SK-N-MC (cell line): ENCODE data around the gene KRT72.

ENCODE experiments used
- EZH2 ChIP-seq: fragments of 200-600 bp; sonication (generic); IDR thresholded peaks from one replicate; pipeline ENCODE4 v1.6.1; 2017; ENCODE audit warnings: antibody characterized with exemption
- POLR2AphosphoS5 ChIP-seq: IDR thresholded peaks from 2 replicates; pipeline ENCODE4 v1.6.1; 2012; ENCODE audit warnings: mild to moderate bottlenecking, low read depth, low read length, borderline replicate concordance

DNA sequence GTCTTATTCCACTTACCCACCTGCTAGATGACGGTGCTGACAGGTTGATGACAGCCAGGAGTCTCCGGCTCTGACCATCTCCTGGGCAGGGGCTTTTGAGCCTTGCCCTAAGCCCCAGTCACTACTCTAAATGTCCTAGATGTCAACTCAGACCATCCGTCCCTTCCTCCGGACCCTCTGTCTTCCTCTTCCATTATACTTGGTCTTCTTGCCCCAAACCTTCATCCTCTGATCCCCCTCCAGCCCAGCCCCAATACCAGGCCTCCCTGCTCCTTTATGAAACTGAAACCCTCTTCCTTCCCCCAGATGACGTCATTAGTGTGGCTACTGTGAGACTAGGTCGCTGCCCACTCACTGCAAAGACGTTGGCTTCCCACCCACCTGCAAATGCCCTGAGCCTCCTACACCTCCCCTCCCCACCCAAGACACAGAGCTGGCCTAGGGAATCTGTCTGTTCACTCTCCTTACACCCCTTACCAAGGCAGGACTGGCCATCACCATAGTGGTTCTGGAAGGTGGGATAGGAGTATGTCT is 58.4 kb downstream of the KRT72 start:
- TF ChIP-seq POLR2AphosphoS5 (no peak), EZH2 (no peak)
